HG03108 (cell line): ENCODE results near the gene CCDC138.

Source experiments
- ATAC-seq: cut with Tn5 transposase; IDR thresholded peaks from one replicate; pipeline ENCODE4 v1.9.1; 2021; ENCODE audit warnings: moderate library complexity; ENCODE audit not compliant: unreplicated experiment

Gene CCDC138

GRCh38 chr2:108825254-108825653, 38.7 kb downstream of the CCDC138 start:
- no peak for ATAC-seq

GRCh38 chr2:108825736-108826135, 39.2 kb downstream of the CCDC138 start:
- ATAC-seq, result no peak

GRCh38 chr2:108829578-108830310, 43.2 kb downstream of the CCDC138 start:
- ATAC-seq, result no peak

- ATAC-seq, result no peak
These were observed 46.6 kb downstream of the CCDC138 start for GRCh38 chr2:108833219-108833618.

- ATAC-seq, result no peak
These were observed 48.0 kb downstream of the CCDC138 start for GRCh38 chr2:108834620-108835019.

GRCh38 chr2:108835040-108835439, 48.5 kb downstream of the CCDC138 start:
- no peak for ATAC-seq

- no peak for ATAC-seq
These were observed 50.6 kb downstream of the CCDC138 start for GRCh38 chr2:108837198-108837597.

GRCh38 chr2:108841506-108841905, 54.9 kb downstream of the CCDC138 start:
- ATAC-seq, result no peak

GRCh38 chr2:108845923-108846322, 59.4 kb downstream of the CCDC138 start:
- ATAC-seq, result no peak

- no peak for ATAC-seq
These were observed 60.4 kb downstream of the CCDC138 start for GRCh38 chr2:108847000-108847399.

- ATAC-seq, result no peak
These were observed 65.8 kb downstream of the CCDC138 start for GRCh38 chr2:108852375-108852774.

GRCh38 chr2:108853421-108853820, 66.8 kb downstream of the CCDC138 start:
- no peak for ATAC-seq

GRCh38 chr2:108854484-108854883, 67.9 kb downstream of the CCDC138 start:
- no peak for ATAC-seq

- no peak for ATAC-seq
These were observed 68.6 kb downstream of the CCDC138 start for GRCh38 chr2:108855194-108855593.

- no peak for ATAC-seq
These were observed 72.3 kb downstream of the CCDC138 start for GRCh38 chr2:108858894-108859293.

GRCh38 chr2:108866041-108866440, 79.5 kb downstream of the CCDC138 start:
- ATAC-seq, result no peak

GRCh38 chr2:108868911-108869310, 82.3 kb downstream of the CCDC138 start:
- no peak for ATAC-seq

- no peak for ATAC-seq
These were observed 83.0 kb downstream of the CCDC138 start for GRCh38 chr2:108869542-108869941.

- no peak for ATAC-seq
These were observed 83.6 kb downstream of the CCDC138 start for GRCh38 chr2:108870069-108870644.

GRCh38 chr2:108877506-108877905, 90.9 kb downstream of the CCDC138 start:
- ATAC-seq, result no peak

- no peak for ATAC-seq
These were observed 91.7 kb downstream of the CCDC138 start for GRCh38 chr2:108878276-108878675.

GRCh38 chr2:108884619-108885018, 98.0 kb downstream of the CCDC138 start:
- ATAC-seq, result no peak

- no peak for ATAC-seq
These were observed 103.3 kb downstream of the CCDC138 start for GRCh38 chr2:108889907-108890306.
